ENCODE results near the gene TMEM273. TPM values are rescaled to one million over a fixed set of nuclear protein-coding genes. Genes with fewer than 3 reads are reported as not detected.

TMEM273 gene
- total and polyA plus RNA-seq, 10 of the 15 experiments (the other 5 are each of a cell fraction or from before 2014, with no cell fraction given): 10.3 to 46.3 (median 26.4) TPM

- no peak for TF ChIP-seq RUNX3 (IDR thresholded peaks at IDR 0.05; ENCODE audit: low read length)
- no peak for TF ChIP-seq YY1 (IDR thresholded peaks at IDR 0.05; ENCODE audit: low read depth, low read length)
- TF ChIP-seq NFYB (IDR thresholded peaks at IDR 0.05; ENCODE audit: insufficient read depth, low read depth, low read length): no peak
Measured at GRCh38 chr10:49208996-49209395, 20.8 kb upstream of the TMEM273 start (continued).

GRCh38 chr10:49207936-49208487, 19.8 kb upstream of the TMEM273 start:
- RAD21 ChIA-PET (ENCODE audit: unreplicated experiment): interaction anchor here (1.0 kb wide), 1 partner anchor 13 kb away, joined by 3 read pairs; no protein-coding TSS in a partner anchor
- POLR2A ChIA-PET: interaction anchor here (0.6 kb wide), 1 partner anchor 92 kb away, joined by 5 read pairs; no protein-coding TSS in a partner anchor
- Histone ChIP-seq H4K20me1 (ENCODE audit: control insufficient read depth, insufficient read depth) (no peaks in the 10 kb centered on the region), H3K4me3 (no peak overlapping the region), H3K36me3 (ENCODE audit: control insufficient read depth in 2 of 2, insufficient read depth in 2 of 2, low read length in 1 of 2) (no peaks in the 10 kb centered on the region), H3K9ac (ENCODE audit: control insufficient read depth, insufficient read depth, low read length) (no peak overlapping the region), H3K9me3 (replicated peaks; ENCODE audit: control insufficient read depth, insufficient read depth, low read length) (no peaks in the 10 kb centered on the region), H2AFZ (ENCODE audit: control insufficient read depth, low read depth, low read length) (no peak overlapping the region), H3K4me1 (ENCODE audit: control insufficient read depth, insufficient read depth, low read length) (no peaks in the 10 kb centered on the region), H3K79me2 (ENCODE audit: control insufficient read depth, insufficient read depth, low read length) (no peaks in the 10 kb centered on the region), H3K27me3 (replicated peaks in 1 of 2; ENCODE audit: control insufficient read depth in 2 of 2, insufficient read depth in 2 of 2, low read length in 1 of 2) (peaks cover 0 to 4% of the 10 kb centered on the region in 2 experiments; a peak in 1 of 4 replicates), H3K4me2 (ENCODE audit: control insufficient read depth, insufficient read depth) (no peak overlapping the region), H3K27ac (ENCODE audit: control insufficient read depth, insufficient read depth) (no peak overlapping the region)
- SMC1A ChIA-PET (ENCODE audit: uncharacterized antibody, unreplicated experiment): interaction anchor here (0.6 to 1.9 kb wide), 8 partner anchors 13 to 157 kb away, joined by 3 to 8 read pairs (median 5); no protein-coding TSS in a partner anchor
- DNase-seq (ENCODE audit: low read depth, low spot score) (no peak), FAIRE-seq (no peak), ATAC-seq (peak; percentile 62)
- 20% methylated on average over 9 of the region's 9 CpGs for WGBS (ENCODE audit: insufficient coverage, insufficient replicate concordance, low lambda C conversion rate, missing lambda C conversion rate)
- TF ChIP-seq ZBTB11 (CRISPR knock-in tag; IDR thresholded peaks at IDR 0.05): no peak
- no peak for TF ChIP-seq USF1 (IDR thresholded peaks at IDR 0.05; ENCODE audit: borderline replicate concordance, extremely low read length, insufficient read depth, low read depth, low read length)
- TF ChIP-seq CBX3 (IDR thresholded peaks at IDR 0.05; ENCODE audit: borderline replicate concordance, low read depth): no peak
- TF ChIP-seq GABPA (IDR thresholded peaks at IDR 0.05; ENCODE audit: low read depth): no peak
- no peak for TF ChIP-seq DPF2 (IDR thresholded peaks at IDR 0.05)
- TF ChIP-seq BCL3 (IDR thresholded peaks at IDR 0.05; ENCODE audit: borderline replicate concordance, insufficient read depth, low read depth, low read length, poor library complexity, severe bottlenecking): no peak
- no peak for TF ChIP-seq RBBP5 (conservative IDR thresholded peaks at IDR 0.05)
- no peak for TF ChIP-seq BCLAF1 (IDR thresholded peaks at IDR 0.05)
- in situ Hi-C loops (cut with MboI): no loop called here
- intact Hi-C loops (cut with micrococcal nuclease; ENCODE audit: unreplicated experiment): no loop called here
- CTCF ChIA-PET: interaction anchor here (1.2 to 2.5 kb wide), 3 partner anchors 12 to 44 kb away, joined by 3 to 9 read pairs (median 4); no protein-coding TSS in a partner anchor
- no TSS peak for BruUV-seq (replicated peaks)

Measured in GM12878 (cell line).